Activated CD4-positive, alpha-beta T cell treated with anti-CD3 and anti-CD28 coated beads, Interleukin-2, amount 50 U/mL, for 48 hours (primary cell): ENCODE data around the gene NFKBIE.

Experiments used
- DNase-seq, 2 experiments: peaks; one replicate each; pipeline ENCODE4 v3.0.0-alpha.2; 2020

Gene NFKBIE

DNA sequence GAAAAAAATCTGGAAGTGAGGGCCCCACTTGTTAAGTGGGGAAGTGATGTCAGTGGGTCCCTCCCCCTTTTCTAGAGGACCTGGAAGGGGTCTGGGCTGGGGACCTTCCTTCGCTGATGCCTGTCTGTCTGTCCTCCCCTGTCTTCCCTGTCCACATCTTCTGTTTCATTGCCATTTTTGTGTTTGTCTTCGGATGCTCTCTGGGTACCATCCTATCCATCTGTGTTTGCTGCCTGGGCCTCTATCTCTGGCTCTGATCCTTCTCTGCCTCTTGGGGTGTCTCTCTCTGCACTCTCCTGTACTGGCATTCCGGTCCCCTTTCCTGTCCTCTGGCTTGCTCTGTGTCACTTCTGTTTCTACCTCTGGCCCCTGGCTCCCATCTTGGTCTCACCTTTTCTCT, 7.2 kb upstream of the NFKBIE start:
- no peak for DNase-seq

DNA sequence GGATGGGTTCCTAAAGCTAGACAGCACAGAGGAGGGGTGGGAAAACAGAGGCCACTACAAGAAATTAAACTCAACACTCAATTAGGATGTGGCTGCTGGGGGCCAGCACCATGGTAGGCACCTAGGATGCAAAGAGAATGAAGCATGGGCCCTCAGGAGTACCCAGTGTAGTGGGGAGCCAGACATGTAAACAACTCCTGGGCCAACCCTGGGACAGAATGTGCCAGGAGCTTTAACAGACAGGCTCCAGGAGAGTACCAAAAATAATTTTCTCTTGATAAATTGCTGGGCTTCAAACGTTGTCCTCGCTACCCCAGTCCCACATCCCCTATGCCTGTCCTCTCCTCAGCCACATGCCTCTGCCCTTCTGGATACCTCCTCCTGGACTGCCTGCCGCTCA, 6.6 kb upstream of the NFKBIE start:
- DNase-seq = no peak

DNA sequence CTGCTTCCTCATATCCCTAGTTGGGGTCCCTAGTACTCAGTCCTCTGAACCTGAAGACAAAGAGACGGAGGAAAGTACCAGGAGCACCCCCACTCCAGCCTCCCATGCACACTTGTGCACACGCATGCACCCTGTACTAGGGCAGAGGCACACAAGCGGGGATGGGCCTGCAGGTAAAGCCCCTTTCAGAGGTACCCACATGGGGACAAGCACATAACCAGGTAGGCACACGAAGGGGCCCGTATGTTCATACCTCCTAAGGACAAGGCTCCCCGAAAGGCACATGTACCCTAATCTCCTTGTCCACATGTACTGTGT, 6.0 kb upstream of the NFKBIE start:
- DNase-seq = no peak

DNA sequence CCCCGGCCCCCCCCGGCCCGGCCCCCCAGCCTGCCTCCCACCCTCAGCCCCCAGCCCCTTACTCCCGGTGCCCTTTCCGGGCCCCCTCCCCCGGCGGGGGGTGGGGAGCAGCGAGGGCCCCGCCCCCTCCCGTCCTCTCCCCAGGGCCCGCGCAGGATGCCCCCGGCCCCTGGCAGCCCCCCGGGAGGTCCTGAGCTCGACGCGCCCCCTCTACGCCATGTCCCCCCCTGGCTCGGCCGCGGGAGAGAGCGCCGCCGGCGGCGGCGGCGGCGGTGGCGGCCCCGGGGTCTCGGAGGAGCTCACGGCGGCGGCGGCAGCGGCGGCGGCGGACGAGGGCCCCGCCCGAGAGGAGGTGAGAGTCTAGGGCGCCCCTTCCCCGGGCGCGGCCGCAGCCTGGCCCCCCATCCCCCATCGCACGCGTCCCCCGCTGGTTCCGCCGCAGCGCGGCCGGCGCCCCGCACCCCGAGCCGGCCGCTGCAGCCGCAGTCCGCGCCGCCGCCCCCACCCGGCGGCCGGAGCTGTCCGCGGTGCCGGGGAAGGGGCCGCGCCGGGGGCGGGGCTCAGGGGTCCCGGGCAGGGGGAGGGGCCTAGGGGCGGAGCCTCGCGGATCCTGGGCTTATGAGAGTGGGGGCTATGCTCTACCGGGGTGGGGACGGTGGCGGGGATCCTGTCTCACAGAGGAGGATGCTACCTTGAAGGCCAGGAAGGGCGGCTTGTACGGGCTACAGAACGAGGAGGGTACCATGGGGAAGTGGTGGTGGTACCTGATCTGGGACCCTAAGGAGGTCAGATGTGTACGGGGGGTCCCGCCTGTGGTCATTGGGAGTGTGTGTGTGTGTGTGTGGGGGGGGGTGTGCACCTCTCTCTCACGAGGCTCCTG, 5.4 kb upstream of the NFKBIE start:
- DNase-seq = no peak

DNA sequence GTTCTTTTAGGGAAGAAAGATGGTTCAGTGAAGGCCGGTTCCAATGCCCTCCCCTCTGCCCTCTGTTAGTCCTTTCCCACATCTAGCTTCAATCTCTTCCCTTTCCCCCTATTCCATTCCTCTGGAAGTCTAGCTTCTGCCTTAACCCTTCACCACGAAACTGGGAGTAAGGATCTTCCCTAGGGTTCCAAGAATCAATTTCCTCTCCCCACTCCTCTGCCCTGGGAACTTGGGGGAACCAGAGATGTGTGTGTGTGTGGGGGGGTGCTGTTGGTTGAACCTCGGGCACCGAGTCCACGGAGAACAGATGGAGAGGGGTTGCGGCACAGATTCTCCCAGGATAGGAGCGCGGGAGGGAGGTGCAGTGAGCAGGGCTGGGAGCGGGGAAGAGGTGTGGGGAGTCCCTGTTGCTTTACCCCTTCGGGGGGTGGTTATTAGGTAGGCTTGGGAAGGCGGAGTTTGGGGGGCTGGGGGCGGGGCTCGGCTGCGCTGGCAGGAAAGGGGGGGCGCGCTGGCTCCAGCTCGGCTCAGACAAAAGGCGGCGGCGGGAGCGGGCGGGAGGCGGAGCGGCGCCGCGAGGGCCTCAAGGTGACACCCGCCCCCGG, 4.7 kb upstream of the NFKBIE start, which contains the start of gene TMEM151B:
TSS of gene TMEM151B (plus strand) at position 530 of the 605 bp plus-strand sequence. CDS start 293 bp downstream, outside the sequence.
- DNase-seq = no peak

DNA sequence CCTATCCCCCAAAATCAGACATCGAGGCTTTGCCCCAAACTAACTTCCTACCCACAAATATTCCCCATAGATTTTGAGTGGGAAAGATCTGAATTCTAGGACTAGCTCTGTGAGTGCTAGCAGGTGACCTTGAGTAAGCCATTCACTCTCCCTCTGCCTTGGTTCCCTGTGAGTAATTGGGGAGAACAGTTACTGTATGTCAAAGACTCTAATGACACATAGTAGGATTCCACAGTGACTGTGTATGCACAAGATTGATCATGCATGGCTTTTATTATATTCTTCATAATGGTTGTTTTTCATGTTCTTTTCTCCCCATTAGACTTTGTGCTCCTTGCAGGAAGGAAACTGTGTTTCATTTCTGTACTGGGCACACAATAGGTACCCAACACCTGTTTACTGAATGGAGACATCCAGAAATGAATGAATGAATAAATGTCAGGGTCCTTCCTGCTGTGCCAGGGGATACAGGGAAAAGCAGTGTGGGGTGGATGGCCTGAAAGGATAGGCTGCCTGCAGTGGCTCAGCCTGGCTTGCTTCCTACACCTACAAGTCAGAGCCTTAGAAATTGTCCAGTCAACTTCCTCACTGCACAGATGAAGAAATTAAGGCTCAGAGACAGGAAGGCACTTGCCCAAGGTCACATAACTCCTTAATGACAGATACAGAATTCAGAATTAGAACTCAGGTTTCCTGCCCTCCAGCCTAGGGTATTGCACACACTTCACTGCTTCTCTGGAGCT, 4.0 kb upstream of the NFKBIE start:
- no peak for DNase-seq

DNA sequence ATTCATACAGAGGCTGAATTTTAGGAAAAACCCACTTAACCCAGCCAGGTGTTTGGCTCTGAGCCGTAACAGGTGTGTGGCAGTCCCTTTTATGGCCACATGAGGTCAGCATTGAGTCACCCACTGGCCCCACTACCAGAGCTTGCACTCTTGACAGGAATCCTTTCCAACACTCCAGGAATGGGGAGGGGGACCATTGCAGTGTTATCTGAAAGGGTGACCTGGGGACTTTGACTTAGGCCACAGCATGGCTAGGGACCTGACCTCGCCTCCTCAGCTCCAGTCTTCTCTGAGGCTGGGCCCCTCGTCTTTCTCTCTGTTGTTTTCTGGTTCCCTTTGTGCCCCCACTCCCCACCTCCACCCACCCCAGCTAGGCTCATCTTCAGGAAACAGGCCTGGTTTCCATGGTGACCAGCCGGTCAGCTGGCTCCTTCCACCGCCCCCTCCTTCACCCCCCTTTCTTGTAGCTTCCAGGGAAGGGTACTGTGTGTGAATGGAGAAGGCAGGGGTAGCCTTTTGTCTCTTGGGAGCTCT, 2.8 kb upstream of the NFKBIE start:
- peak; percentile 69 to 74 for DNase-seq

DNA sequence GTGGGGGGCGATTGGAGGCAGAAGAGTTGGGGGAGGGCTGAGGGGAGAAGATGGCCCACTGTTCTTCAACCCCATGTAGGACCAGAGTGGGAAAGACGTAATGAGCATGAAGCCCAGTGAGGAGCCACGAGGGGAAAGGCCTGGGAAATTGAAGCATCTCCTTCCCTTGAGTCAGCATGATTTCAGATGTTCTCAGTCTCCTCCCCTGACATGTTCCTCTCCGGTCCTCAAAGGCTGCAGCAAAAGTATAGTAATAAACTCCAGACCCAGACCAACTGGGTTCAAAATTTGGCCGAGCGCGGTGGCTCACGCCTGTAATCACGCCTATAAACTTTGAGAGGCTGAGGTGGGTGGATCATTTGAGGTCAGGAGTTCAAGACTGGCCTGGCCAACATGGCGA, 1.9 kb upstream of the NFKBIE start:
- DNase-seq = no peak

DNA sequence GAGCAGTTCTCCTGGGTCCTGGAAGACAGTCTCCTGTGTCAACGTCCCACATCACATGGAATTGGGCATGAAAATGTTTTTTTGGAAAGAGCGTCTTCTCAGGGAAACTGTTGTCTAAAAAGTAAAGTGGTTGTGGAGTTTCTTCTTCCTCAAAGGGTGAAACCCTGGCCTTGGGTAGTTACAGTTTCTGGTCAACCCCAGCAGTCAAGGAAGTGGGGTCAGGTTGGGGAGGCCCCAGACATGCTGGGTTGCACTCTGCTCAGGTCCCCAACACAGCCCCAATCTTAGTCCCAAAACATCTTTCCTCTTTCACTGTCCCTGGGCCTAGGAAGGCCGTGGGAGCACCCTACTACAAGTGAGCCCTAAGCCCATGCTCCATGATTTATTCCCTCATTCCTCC, 996 bp upstream of the NFKBIE start:
- DNase-seq = no peak

DNA sequence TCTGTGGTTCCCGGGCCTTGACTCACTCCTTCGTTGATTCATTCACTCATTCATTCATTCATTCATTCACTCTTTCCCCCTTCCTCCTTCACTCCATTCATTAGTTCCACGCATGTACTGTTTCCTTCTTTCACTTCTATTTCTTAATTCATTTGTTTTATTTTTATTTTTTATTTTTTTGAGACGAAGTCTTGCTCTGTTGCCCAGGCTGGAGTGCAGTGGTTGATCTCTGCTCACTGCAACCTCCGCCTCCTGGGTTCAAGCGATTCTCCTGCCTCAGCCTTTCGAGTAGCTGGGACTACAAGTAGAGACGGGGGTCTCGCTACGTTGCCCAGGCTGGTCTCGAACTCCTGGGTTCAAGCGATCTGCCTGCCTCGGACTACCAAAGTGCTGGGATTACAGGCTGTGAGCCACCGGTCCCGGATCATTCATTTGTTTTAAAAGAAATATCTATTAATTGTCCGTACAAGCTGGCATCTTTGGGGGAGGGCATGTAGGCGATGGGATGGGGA, 427 bp upstream of the NFKBIE start:
- DNase-seq = no peak

DNA sequence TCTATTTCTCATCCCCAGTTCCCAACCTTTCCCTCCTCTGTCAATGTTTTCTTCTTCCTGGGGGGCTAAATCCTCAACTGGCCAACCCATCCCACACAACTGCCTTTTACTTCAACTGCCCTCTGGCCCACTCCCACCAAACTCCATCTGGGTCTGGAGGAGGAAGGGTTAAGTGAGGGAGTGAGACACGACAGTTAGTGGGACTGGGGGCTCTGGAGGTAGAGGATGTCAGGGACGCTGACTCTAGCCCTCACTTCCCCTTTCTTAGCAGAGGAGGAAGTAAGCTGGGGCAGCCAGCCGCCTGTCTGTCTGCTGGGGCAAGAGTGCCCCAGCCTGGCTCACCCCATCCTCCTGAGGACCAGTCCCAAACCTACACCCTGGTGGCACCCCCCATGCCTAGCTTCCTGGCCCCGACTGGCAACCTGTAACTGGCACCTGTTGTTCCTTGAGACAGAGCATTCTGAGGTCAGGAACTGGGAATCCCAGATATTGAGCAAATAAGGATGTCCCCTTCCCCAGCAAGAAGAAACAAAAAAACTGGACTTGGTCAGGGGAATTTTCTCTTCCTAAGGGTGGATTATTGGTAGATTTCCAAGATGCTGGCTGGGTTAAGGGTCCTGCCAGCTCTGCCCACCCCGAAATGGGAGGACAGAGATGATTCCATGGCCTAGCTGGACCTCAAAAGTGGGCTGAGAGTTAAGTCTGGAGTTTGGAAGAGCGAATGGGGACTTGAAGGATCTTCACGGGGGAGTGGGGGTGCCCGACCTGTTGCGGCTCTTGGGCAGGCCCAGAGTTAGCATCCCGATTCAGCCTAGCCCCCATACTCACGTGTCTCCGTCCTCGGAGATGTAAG, 971 bp downstream of the NFKBIE start:
- DNase-seq = peak in 1 of 2 experiments; percentile 52

DNA sequence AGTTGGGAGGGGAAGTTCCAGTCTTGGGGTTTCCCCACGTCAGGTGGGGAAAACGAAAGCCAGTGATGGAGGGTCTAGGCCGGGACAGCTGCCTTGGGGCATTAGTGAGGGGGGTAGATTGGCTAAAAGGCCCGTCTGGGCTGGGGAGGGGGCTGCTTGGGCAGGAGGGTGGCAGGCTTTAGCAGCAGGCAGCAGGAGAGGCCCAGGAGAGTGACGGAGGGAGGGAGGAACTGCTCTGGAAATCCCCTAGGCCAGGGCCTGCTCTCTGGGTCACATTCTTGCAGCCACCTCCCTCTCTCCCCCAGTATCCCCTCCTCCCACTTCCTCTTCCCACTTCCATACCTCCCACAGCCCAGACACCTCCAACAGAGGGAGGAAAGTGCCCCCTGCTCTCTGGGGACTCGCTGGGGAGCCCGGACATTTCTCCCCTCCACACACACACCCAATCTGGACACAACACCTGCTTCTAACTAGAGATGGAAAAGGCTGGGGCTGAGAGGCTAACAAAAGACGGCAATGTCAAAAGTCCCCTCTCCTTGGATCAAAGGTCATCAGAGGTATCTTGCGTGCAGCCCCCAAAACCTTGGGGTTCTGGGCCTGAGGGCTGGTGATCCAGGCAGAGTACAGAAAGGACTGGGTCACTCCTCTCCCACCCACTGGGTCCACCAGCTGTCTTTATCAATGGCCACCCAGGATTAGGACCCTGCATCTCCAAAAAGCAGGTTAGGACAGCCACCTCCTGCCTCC, 1.8 kb downstream of the NFKBIE start:
- DNase-seq = peak in 1 of 2 experiments; percentile 62

DNA sequence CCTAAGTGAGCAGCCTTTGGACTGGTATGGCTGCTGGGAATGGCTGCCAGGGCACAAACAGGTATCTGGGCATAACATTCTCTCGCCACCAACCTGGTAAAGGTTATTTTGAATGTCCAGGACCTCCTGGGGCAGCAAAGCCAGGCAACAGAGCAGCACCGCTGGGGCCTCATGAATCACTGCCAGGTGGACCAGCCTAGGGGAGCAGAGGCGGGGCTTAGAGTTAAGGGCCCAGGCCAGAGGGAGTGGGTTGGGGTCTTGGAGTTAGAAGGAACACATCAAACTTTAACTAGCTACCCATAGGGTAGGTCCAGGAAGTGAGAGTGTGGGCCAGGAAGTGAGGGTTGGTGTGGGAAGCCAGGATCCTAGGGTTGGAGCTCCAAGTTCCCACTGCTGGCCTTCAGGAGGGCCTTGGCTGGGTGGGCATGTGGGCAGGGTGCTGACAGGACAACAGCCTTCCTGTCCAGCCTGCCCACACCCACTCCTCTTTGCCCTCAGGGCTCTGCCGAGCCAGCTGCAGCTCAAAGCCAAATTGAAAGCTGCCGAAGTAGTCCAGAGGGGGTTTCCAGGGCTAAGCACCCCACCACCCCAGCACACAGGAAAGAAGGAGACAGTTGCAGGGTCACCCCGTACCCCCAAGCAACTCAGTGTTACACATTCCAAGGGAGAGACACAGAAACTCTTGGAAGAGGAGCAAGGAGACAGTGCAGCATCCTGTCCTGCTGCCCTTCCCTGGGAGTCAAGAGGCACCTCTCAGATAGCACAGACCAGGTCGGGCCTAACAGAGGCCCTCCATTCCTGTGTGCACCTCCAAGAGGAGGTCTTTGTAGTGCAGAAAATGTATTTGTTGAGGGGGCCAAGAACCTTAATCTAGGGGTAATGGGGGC, 2.6 kb downstream of the NFKBIE start:
- no peak for DNase-seq

DNA sequence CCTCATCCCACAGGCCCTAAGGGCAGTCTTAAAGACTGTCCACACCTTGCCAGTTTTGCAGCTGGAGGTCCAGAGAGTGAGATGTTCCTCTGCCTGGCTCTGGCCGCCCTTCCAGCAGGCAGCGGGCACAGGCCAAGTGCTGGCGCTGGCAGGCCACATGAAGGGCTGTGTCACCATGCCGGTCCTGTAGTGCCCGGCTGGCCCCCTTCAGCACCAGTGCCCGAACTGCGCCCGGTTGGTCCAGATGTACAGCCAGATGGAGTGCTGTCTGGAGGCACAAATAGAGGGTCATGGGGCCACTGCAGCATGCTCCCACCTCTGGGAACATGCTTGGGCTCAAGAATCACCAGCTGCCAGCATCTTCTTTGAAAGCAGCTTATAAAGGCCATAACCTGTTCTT, 3.8 kb downstream of the NFKBIE start:
- no peak for DNase-seq

DNA sequence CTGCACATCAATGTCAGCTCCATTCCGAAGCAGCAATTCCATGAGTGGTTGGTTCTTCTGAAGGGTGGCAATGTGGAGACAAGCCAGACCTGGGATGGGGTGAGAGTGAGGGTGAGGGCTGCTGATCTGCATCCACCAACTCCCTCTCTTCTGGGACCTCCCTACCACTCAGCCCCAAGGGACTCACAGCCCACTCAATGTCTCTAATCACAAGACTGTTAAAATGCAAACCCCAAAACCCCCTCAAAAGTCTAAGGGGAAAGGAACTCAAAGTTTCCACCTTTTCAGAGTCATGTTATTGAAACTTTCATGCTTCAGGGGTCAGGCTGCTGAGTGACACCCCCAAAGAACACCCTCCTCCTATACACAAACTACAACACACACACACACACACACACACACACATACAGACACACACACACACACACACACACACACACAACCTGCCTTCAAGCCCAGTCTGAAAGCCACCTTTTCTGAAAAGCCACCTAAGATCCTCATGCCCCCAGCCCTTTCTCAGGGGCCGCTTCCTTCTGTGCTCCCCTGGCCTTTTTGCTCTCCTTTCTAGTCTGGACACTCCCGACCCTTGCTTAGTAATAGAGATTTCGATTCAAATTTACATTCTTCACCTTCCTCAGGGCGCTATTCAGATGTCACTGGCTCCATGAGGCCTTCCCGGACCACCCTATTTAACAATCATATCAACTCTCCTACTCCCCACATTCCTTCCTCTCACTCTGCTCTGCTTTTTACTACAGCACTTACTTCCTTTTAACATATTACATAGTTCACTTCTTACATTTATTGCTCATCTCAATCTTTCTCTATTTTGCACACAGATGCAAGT, 4.7 kb downstream of the NFKBIE start:
- no peak for DNase-seq

DNA sequence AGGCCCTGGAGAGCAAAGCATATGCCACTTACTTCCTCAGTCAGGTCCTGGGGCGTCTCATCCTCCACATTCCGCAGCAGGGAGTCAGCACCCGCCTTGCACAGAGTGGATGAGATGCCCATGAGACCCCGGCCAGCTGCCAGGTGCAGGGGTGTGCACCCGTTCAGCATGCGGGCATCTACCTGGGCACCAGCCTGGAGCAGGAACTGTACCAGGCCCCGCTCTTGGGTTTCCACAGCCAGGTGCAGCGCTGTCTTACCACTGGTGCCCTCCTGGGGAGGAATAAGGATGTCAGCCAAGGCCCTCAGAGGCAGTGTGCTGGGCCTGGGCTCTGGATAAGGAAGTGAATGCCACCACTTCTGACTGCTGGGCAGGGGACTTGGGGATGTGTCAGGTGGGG, 5.3 kb downstream of the NFKBIE start:
- DNase-seq = no peak

DNA sequence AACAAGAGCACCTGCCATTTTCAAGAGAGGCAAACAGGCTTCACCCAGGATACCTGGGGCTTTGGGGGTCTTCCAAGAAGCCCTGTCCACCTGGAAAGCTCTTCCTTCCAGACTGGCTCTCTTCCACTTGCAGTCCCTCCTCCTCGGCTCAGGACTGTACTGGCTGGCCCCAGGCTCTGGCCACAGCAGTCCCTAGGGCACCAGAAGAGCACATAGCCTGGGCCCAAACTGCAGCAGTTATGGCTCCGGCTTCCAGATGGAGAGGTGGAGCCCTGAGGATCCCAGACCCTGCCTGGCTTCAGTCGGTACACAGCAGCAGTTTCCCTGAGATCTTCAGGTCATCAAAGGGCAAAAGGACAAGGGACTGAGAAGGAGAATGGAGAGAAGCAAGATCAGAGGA, 6.4 kb downstream of the NFKBIE start:
- DNase-seq = no peak

DNA sequence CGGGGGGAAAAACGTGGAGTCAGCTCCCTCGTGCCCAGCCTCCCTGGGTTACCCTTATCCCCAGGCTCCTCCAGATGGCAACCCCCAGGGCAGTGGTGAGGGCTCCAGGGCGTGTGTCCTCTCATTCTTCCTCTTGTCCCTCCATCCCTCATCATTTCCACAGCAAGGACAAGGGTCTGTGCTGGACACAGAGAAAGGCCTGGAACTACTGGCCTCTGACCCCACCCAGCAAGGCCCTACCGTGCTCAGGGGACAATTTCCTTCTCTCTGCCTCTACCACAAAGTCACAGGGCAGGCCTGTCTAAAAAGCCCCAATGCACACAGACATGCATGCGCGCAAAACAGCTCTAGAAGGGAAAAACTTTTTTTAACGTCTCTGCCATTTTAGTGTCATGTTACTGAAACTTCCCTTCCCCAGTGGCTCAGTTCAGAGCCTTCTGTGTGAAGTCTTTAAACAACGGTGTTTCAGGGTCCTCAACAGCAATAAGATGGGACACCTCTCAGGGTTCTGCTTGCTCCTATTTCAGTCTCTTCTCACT, 7.0 kb downstream of the NFKBIE start:
- no peak for DNase-seq

DNA sequence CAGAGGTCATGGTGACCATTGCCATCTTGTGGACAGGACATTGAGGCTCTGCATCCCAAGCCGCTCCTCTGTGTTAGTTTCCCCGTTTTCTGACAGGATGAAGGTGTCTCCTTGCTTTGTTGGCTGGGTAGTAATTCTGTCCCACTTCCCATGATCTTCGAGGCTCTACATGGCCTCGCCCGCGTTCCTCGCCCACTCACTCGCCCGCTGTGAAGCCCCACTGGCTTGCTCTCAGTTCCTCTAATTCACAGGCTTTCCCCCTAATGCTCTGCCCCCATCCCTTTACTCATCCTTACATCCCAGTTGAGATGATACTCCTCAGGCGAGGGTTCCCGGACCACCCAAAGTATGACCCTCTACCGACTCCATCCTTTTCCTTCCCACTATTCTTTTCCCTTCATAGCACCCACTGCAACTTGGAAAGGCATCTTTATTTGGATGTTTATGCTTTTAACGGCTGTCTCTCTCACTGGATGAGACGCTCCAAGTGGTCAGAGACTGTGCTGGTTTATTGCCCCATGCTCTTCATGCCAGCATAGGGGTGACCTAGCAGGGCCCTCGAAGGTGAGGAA, 7.5 kb downstream of the NFKBIE start:
- no peak for DNase-seq
